ENCODE data around the gene MTOR.
"Not testable (repeated sequence)": the region's sequence is repeated elsewhere in the genome, so short reads cannot be mapped to it uniquely, and the experiment has no call there.

The MTOR gene

DNA sequence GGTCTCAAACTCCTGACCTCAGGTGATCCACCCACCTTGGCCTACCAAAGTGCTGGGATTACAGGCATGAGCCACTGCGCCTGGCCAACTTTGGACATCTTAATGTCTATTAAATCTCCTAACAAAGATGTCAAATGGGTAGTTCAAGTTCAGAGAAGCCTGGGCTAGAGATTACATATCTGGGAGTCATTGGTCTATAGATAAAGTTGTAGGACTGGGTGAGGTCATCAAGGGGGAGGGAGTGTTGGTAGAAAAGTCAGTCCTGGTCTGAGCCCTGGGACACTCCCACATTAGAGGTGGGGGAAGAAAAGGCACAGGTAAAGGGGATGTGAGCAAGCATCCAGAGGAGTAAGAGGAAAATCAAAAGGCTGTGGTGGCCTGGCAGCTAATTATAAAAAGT lies 17.3 kb upstream of the MTOR start:
- DNase-seq, result no peak

DNA sequence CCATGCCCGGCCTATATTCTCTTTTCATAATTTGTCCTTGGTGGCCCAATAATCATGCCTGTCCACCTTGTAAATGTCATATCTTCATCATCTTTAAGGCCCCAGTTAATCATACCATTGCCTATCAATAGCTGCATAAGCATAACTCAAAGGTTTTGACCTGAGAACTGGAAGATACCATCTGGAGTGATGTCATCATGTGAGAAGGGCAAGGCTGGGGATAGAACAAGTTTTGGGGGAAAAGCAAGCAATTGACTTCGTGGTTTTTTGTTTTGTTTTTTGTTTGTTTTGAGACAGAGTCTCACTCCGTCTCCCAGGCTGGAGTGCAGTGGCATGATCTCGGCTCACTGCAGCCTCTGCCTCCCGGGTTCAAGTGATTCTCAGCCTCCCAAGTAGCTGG lies 16.8 kb upstream of the MTOR start:
- no peak for DNase-seq

DNA sequence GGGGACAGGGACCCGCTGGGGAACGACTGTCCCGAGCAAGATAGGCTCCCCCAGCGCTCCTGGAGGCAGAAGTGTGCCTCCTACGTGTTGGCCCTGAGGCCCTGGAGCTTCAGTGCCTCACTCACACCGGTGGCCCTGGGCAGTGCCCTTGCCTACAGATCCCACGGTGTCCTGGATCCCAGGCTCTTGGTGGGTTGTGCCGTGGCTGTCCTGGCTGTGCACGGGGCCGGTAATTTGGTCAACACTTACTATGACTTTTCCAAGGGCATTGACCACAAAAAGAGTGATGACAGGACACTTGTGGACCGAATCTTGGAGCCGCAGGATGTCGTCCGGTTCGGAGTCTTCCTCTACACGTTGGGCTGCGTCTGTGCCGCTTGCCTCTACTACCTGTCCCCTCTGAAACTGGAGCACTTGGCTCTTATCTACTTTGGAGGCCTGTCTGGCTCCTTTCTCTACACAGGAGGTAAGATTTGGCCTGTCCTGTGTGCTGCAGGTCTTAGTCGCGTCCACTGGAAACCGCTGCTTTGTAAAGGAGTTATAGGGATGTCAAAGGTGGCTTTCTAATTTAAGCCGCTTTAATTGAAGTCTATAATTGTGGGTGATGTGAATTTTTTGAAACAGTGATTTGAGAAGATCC lies 11.4 kb upstream of the MTOR start:
- DNase-seq, result no peak

DNA sequence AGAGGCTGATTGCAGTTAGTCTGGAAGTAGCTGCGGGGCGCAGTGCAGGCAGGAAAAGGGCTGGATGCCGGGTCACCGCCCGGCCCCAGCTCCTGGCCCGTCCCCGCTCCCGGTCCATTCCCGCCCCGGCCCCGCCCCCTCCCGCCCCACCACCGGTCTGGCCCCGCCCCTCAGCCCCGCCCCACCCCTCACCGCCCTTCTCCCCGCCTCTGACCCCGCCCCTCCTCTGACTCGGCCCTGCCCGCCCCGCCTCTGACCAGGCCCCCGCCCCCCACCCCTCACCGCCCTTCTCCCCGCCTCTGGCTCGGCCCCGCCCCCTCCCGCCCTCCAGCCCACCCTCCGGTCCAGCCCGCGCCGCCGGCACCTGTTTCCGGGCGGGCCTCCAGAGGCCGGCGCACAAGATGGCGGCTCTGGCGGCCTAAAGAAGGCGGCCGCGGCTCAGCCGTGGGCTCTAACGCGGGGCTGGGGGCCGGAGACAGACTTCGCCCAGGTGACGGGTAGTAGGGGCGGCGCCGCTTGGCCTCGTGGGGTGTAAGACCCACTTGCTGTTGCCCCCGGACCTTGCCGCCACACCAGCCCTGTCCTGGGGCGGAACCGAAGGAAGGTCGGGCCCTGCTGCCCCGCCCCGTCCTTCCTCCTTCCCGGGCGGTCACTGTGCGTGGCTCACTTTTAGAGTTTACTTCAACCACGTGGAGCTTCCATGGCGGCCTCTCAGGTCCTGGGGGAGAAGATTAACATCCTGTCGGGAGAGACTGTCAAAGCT lies 10.7 kb upstream of the MTOR start, which contains the start of gene UBIAD1:
Gene UBIAD1, plus strand, starts transcription at position 367 of the 763 bp plus-strand sequence. Its CDS starts 334 bp downstream, at position 701.
- peak; percentile 54 for DNase-seq

DNA sequence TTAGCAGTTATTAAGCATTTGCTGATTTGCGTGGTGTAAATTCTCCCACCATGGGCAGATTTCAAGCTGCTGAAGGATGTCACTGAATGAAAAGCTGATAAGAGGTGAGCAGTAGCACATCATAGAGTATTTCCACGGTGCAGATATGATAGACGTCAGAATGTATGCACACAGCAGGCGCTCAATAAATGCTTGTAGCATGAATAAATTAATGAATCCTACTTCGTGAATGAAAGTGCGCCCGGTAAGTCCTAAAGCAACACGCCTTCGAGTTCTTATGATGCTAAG lies 10.1 kb upstream of the MTOR start:
- DNase-seq, result no peak

DNA sequence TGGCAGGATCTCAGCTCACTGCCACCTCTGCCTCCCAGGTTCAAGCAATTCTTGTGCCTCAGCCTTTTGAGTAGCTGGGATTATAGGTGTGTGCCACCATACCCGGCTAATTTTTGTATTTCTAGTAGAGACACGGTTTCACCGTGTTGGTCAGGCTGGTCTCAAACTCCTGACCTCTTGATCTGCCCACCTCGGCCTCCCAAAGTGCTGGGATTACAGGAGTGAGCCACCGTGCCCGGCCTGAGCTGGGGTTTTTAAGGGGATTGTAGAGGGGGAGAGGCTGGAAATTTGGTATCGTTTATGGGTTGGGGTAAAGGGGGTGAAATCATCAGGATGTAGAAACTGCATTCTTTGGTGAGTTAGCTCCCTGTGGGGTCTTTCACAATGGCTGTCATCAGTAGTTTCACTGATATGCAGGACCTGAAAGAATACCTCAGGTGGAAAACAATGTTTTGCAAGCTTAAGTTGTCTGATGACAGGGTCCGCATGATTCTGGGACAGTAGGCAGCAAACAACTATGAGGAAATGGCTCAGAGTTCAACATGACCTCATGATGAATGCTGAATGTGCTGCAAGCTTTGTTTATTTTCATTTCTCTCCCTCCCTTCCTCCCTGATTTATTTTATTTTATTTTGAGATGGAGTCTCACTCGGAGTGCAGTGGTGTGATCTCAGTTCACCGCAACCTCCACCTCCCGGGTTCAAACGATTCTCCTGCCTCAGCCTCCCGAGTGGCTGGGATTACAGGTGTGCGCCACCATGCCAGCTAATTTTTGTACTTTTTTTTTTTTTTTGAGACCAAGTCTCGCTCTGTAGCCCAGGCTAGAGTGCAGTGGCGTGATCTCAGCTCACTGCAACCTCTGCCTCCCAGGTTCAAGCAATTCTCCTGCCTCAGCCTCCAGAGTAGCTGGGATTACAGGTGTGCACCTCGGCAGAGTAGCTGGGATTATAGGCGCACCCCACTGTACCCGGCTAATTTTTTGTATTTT lies 5.3 kb upstream of the MTOR start:
- not testable (repeated sequence) for DNase-seq

DNA sequence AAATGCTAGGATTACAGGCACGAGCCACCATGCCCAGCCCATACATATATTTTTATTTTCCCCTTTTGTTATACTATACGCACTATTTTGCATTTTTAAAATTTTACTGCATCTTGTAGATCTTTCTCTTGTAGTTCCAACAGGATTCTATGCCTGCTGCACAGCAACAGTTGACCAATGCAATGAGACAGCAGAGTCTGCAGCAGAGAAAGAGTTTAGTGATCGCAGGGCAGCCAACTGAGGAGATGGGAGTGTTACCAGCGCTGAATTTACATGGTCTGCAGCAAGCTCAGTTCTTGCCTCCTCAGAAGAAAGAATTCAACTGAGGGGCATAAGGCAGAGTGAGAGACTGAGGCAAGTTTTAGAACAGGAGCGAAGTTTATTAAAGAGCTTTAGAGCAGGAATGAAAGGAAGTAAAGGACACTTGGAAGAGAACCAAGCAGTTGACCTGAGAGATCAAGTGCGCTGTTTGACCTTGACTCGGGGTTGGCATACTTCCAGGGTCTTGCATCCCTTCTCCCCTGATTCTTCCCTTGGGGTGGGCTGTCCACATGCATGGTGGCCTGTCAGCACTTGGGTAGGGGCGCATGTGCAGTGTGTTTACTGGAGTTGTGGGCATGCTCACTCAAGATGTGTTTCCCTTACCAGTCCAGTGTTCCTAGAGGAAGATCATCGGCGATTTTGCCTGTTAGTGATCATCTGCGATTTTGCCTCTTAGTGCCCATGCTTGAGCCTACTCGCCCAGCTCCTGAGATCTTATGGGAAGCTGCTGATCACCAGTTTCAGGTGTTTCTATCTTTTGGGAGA lies 4.1 kb upstream of the MTOR start:
- DNase-seq, result no peak

DNA sequence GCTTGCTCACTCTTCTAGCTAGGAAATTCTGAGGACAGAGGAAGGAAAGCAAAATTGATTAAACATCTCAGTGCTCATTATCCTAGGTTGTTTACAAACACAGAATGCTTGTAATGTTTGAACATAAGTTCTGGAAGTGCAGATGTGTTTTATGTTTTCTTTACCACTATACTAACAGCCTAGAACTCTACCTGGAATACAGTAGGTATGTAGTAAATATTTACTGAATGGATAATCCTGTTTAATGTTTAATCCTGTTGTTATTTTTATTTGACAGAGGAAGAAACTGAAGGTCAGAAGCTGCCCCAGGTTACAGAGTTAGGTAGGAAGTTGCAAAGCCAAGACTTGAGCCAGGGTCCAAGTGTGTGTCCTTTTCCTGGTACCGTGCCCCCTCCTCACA lies 6.1 kb downstream of the MTOR start:
- no peak for DNase-seq

DNA sequence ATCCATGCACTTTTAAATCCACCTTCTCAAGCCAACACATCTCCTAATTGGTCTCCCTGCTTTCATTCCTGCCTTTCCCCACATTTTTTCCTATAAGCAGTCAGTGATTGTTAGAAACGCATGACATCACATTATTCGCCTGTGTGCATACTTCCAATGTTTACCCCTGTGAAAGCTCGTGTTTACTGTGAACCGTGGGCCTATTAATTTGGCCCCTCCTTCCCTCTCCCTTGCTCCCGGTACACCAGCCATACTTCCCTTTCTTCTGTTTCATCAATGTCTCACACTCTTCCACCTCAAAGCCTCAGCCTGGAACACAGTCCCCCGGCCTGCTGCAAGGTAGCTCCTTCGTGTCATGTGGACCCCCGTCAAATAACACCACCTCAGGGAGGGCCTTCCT lies 9.1 kb downstream of the MTOR start:
- no peak for DNase-seq

DNA sequence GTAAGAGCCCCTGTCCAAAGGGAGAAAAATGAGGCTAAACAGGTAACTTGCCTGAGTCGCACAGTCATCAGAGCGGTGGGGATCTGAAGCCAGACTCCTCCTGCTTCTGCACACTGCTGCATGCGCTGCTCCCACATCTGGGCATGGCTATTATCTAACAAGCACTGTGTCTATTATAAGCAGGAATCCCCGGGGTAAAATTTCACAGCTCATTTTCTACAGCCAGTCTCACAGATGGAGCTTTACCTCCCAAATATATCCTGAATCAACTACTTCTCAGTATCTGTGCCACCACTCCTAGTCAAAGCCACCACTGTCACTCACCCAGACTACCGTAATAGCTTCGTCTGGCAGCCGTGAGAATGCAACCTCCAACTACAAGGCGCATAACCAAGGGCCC lies 9.8 kb downstream of the MTOR start:
- DNase-seq, result no peak

DNA sequence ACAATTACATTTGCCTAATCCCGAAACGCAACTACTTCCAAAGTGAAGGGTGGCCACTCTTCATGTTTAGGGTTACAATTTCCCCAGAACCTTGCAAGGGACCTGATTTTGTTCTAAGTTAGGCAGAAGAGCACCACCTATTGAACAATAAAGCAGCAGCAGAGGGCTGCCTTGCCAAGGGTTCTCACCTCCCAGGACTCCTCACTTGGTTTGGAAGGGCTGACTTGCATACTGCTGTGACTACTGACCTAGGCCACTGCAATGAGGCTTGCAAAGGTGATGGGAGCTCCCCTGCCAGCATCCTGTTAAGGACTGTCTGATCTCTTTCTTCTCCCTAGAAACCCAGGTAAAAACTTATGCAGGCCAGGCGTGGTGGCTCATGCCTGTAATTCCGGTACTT lies 14.2 kb downstream of the MTOR start:
- no peak for DNase-seq

DNA sequence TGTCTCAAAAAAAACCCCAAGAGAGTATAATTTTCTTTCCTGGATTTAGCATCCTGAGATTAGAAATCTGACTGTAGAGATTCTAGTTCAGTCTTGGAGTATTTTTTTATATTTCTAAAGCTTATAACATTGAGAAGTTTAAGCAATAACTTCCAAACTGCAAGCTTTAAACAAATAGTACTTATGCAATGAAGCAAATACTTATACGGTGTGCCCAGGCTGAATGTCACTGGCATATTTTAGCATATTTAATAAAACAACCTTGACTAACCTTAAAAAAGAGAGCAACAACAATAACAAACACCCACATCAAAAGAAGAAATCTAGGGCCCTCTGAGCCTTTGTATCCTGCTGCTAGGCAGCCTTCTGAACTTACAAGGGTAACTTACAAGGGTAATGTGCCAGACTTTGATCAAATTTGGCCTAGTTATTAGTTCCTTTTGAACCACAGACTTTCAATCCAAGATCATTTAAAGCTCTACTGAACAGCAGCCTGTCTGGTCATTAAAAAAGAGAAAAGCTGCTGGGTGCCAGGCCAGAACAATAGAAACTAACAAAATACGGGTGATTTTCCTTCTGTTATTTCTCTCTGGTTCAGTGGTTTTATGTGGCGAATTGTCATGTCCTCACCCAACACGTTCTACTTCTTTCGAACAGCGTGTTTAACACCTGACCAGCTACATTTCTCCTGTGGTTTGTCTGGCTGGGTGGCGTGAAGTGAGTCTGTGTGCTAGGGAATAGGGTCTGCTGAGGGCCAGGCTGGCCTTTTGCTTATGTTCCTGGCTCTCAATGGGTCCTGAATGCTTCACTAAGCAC lies 16.2 kb downstream of the MTOR start:
- no peak for DNase-seq

DNA sequence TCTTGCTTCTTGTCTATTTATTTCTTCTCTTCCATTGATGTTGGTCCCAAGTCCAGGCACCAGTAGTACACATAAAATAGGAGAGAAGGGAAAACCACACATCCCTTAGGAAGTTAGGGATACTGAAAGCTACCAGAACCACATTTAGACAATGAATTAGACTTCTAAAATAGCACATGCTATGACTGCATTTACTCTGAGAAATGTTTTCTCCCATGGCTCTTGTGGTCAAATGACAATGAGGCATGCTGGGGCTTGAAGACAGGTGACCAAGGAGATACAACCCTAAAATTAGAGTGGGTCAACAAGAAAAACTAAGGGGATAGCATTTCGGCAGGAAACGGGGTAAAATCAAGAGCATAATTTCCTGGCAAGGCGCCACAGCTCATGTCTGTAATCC lies 17.1 kb downstream of the MTOR start:
- no peak for DNase-seq

DNA sequence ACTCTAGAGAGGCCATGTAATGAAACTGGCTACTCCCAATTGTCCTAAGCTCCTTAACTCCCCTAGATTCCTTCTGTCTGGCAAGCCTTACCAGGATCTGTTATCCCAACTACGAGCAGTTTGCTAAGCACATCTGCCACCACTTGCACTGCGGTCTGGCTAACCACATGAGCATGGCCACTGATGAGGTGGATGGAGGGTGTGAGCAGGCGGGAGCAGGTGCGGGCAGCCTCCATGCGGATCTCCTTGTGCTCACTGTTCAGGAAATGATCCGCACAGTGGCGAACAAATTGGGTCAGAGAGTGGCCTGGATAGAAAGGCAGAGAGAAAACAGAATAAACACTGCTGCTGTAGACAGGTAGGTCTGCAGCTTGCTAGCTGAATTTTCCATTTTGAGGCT lies 24.0 kb downstream of the MTOR start:
- DNase-seq, result no peak

DNA sequence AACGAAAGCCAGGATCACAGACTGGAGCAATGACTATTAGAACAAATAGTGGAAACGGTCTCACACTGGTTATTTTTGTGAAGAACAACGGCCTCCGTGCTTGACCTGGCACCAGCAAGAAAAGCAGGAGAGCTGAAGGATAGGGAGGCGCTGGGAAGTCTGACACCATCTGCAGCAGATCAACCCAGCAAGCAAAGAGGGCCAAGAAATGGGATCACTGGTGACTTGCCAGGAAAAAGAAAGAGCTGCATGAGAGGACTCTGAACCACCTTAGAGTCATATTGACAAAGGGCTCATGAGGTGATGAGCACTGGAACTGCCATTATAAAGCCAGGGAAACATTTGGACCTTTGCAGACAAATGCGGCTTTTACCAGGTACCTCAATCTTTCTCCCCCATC lies 25.0 kb downstream of the MTOR start:
- no peak for DNase-seq

DNA sequence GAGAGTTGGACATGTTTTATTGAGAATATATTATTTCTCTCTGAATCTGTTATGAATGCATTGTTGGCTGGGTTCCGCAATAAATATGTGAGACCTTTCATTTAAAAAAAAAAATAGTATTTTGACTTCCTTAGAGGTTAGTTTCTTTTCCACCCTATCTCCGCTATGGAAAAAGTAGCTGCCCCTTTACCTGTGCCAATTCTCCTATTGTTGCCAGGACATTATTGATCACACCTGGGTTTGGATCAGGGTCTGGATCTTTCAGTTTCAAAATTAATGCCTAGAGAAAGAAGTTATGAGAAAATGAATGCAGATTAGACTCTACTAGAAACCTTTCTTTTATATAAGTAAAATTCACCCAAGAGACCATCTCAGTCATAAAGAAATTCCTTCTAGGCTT lies 29.1 kb downstream of the MTOR start:
- no peak for DNase-seq

DNA sequence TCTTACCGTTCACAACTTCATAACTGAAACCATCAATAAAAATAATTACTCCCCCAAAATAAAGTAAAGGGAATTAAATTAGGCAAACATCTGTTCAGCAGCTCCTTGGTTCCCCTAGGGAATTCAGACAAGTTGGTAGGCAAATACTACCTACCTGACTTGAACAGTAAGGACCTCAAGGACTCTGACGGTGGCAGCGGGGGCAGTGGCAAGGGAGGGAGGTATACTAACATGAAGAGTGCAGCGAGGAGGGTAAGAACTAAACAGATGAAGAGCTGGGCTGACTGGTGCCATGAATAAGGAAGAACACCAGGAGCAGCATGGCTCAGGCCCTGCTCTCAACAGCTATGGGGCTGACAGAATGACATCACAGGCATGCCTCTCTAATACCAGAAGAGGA lies 33.1 kb downstream of the MTOR start:
- no peak for DNase-seq

DNA sequence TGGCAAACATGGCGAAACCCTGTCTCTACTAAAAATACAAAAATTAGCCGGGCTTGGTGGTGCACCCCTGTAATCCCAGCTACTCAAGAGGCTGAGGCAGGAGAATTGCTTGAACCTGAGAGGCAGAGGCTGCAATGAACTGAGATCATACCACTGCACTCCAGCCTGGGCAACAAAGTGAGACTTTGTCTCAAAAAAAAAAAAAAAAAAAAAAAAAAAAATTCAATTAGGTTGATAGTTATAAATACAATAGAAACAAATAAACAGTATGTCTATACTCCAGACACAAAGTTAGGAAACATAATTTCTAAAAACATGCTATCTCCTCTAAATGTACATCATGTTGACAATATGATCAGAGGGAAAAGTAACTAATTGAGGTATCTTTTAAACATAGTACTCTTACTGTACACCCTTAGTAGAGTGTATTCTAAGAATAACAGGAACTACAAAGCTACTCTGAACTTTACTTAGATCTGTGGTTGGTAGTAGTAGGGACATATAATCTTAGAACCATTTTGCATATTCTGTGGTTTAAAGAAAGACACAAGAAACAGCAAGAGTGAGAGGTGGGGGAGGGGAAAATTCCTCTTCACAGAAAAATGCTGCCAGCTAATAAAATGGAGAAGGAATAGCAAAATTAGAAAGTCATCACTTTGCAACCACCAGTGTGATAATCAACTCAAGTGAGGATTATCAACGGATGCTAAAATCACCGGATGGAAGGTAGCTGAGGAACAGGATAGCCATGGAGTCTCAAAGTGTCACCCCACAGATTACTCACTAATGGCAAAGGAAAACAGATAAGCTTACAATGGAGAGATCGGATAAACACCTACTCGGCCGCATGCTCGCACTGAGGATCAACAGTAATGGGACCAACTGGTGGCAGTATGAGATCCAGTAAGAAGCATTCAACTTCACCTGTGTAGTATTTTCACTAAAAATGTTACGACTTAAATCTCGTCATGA lies 35.0 kb downstream of the MTOR start:
- no peak for DNase-seq

DNA sequence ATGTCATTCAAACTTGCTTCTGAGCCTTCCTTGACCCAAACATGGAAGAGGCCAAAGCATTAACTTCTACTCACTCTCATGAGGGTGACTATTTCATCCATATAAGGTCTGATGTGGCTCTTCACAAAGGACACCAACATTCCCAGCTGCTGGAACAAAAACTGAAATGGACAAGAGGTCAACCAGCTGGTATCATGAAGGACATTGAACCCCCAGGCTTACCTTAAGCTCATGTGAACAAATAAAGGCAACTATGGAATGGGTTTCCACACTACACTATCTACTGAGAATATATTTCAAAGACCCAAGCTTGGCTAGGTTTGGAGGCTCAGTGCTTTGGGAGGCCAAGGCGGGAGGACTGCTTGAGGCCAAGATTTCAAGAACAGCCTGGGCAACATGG lies 46.3 kb downstream of the MTOR start:
- DNase-seq, result no peak

DNA sequence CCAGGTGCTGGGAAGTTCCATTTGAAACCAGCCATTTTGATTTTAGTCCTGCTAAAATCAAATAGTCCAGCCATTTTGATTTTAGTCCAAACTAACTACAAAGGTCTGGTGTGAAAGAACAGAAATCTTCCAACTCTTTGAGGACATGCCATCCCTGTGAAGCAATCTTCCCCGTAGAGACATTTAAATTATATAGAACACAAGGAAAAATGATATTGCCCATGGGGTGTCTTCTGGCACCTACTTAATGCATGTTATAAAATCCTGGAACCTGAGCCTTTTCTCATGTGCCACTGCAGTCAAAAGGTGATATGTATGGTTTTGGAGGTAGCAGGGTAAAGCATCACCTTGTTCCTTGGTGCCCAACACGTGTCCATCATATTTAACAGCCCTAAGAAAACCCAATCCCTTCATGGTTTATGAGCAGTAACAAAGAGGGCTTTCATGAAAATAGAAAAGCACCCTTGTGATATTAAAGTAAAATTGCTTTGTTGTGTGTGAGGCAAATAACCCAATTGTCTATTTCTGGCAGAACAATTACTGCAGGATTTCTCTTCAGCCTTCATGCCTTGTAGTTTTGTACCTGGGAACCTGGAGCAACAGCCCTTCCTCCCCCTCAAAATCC lies 46.9 kb downstream of the MTOR start:
- no peak for DNase-seq
